Measurements from ENCODE around the gene EML6. TPM values are rescaled to one million over a fixed set of nuclear protein-coding genes. Genes with fewer than 3 reads are reported as not detected.

Gene EML6
- polyA plus RNA-seq, 2 of the 4 experiments (the other 2 are of a cell fraction) = 1.4 to 1.5 TPM

DNA sequence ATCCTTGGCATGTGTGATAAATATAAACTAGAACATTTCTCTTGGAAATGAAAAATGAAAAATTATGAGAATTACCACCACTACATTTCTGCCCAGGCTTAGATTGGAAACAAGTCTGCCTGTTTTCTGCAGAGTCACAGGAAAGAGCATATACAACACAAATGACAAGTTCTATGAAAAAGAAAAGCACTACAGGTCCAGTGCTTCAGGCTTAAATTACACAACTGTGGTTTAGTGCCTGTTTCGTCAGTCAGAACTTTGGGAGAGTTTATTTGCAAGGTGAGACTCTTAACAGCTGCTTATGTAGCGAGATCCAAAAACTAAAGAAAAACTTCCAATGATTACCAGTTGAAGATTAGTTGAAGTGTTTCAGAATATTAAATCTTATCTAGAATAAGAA is 257.9 kb downstream of the EML6 start (continued):
- TF ChIP-seq, protein P1, sequence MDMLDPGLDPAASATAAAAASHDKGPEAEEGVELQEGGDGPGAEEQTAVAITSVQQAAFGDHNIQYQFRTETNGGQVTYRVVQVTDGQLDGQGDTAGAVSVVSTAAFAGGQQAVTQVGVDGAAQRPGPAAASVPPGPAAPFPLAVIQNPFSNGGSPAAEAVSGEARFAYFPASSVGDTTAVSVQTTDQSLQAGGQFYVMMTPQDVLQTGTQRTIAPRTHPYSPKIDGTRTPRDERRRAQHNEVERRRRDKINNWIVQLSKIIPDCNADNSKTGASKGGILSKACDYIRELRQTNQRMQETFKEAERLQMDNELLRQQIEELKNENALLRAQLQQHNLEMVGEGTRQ (IDR thresholded peaks at IDR 0.05) = no peak
- TF ChIP-seq, protein P2, sequence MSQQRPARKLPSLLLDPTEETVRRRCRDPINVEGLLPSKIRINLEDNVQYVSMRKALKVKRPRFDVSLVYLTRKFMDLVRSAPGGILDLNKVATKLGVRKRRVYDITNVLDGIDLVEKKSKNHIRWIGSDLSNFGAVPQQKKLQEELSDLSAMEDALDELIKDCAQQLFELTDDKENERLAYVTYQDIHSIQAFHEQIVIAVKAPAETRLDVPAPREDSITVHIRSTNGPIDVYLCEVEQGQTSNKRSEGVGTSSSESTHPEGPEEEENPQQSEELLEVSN (IDR thresholded peaks at IDR 0.05; ENCODE audit: borderline replicate concordance, low read depth) = no peak

- CTCF ChIA-PET = interaction anchor here (1.0 to 1.1 kb wide), 2 partner anchors 9 to 14 kb away, joined by 4 read pairs; no protein-coding TSS in a partner anchor
- TF ChIP-seq HDAC2 (IDR thresholded peaks at IDR 0.05) = no peak
- TF ChIP-seq, protein P1 (IDR thresholded peaks at IDR 0.05) = no peak
- TF ChIP-seq GATA3 (IDR thresholded peaks at IDR 0.05; ENCODE audit: borderline replicate concordance) = 0 out of 2 replicates have a peak, but pooled peaks have one; percentile 16
- TF ChIP-seq FOSL2 (IDR thresholded peaks at IDR 0.05) = no peak
- peak; percentile 36; the same call in 1 of the 2 replicates for TF ChIP-seq FOSL2 (CRISPR knock-in tag; IDR thresholded peaks at IDR 0.05)
- TF ChIP-seq TP53 (CRISPR knock-in tag; IDR thresholded peaks at IDR 0.05) = no peak
- TF ChIP-seq ZFP36 (IDR thresholded peaks at IDR 0.05; ENCODE audit: borderline replicate concordance, partially characterized antibody) = no peak
- no peak for TF ChIP-seq PHF8 (IDR thresholded peaks at IDR 0.05; ENCODE audit: borderline replicate concordance, low read depth)
- TF ChIP-seq HOXB5 (CRISPR knock-in tag; IDR thresholded peaks at IDR 0.05) = no peak
- TF ChIP-seq FOXS1 (CRISPR knock-in tag; IDR thresholded peaks at IDR 0.05) = no peak
- DNase-seq (ENCODE audit: low read depth in 1 of 2, low spot score in 1 of 2) (no peak), FAIRE-seq (no peak), ATAC-seq (peak; percentile 46 to 56; a peak in 3 of 6 replicates)
- no peaks in the 10 kb centered on the region for H3K9me3 ChIP-seq
- H3K4me3 ChIP-seq = no peak overlapping the region
- peaks cover 53% of the 10 kb centered on the region for H3K4me1 ChIP-seq
- peak overlapping the region; percentile 20 for H3K4me2 ChIP-seq
- whole genome bisulfite sequencing (ENCODE audit: missing lambda C conversion rate) = 57% methylated on average over 3 of the region's 3 CpGs
- 0 out of 6 replicates have a peak overlapping the region, but pooled peaks of 1 of the 2 experiments have one; percentile 0 for H3K27ac ChIP-seq
- POLR2A ChIA-PET = no interaction called here
These were observed 260.1 kb downstream of the EML6 start for GRCh38 chr2:54983345-54984220.

GRCh38 chr2:54984476-54984875 is 261.0 kb downstream of the EML6 start:
- DNase-seq (ENCODE audit: low read depth in 1 of 2, low spot score in 1 of 2) (no peak), ATAC-seq (no peak), FAIRE-seq (peak; percentile 23)
- Histone ChIP-seq H3K4me2 (peak overlapping the region; percentile 20; the same call in 2 of the 3 replicates), H3K4me1 (peaks cover 53% of the 10 kb centered on the region), H3K9me3 (no peaks in the 10 kb centered on the region), H3K4me3 (no peak overlapping the region), H3K27ac (0 out of 6 replicates have a peak overlapping the region, but pooled peaks of 1 of the 2 experiments have one; percentile 9)
- POLR2A ChIA-PET = no interaction called here
- CTCF ChIA-PET = interaction anchor here (1.1 to 2.1 kb wide), 2 partner anchors 15 to 25 kb away, joined by 4 to 5 read pairs; no protein-coding TSS in a partner anchor
- TF ChIP-seq GATA3 (IDR thresholded peaks at IDR 0.05; ENCODE audit: borderline replicate concordance) (no peak), ATOH8 (CRISPR knock-in tag; IDR thresholded peaks at IDR 0.05; ENCODE audit: low read depth) (no peak), NPAS2 (CRISPR knock-in tag; IDR thresholded peaks at IDR 0.05; ENCODE audit: borderline replicate concordance) (no peak), RARB (CRISPR knock-in tag; IDR thresholded peaks at IDR 0.05) (no peak), RNF2 (IDR thresholded peaks at IDR 0.05; ENCODE audit: borderline replicate concordance, low read depth) (no peak), CBX2 (IDR thresholded peaks at IDR 0.05; ENCODE audit: borderline replicate concordance, low read depth) (no peak), ZFP36 (IDR thresholded peaks at IDR 0.05; ENCODE audit: borderline replicate concordance, partially characterized antibody) (no peak), FOSL2 (IDR thresholded peaks at IDR 0.05) (no peak), FOSL2 (CRISPR knock-in tag; IDR thresholded peaks at IDR 0.05) (no peak), FOSB (CRISPR knock-in tag; IDR thresholded peaks at IDR 0.05) (no peak), CBX8 (IDR thresholded peaks at IDR 0.05) (no peak), POLR2A (IDR thresholded peaks at IDR 0.05; ENCODE audit: low read length) (no peak), ESRRA (IDR thresholded peaks at IDR 0.05; ENCODE audit: borderline replicate concordance, low read length) (no peak)
- TF ChIP-seq, protein P2 (IDR thresholded peaks at IDR 0.05; ENCODE audit: borderline replicate concordance, low read depth) = no peak
- TF ChIP-seq, protein P1 (IDR thresholded peaks at IDR 0.05) = no peak
- TF ChIP-seq, protein P3, sequence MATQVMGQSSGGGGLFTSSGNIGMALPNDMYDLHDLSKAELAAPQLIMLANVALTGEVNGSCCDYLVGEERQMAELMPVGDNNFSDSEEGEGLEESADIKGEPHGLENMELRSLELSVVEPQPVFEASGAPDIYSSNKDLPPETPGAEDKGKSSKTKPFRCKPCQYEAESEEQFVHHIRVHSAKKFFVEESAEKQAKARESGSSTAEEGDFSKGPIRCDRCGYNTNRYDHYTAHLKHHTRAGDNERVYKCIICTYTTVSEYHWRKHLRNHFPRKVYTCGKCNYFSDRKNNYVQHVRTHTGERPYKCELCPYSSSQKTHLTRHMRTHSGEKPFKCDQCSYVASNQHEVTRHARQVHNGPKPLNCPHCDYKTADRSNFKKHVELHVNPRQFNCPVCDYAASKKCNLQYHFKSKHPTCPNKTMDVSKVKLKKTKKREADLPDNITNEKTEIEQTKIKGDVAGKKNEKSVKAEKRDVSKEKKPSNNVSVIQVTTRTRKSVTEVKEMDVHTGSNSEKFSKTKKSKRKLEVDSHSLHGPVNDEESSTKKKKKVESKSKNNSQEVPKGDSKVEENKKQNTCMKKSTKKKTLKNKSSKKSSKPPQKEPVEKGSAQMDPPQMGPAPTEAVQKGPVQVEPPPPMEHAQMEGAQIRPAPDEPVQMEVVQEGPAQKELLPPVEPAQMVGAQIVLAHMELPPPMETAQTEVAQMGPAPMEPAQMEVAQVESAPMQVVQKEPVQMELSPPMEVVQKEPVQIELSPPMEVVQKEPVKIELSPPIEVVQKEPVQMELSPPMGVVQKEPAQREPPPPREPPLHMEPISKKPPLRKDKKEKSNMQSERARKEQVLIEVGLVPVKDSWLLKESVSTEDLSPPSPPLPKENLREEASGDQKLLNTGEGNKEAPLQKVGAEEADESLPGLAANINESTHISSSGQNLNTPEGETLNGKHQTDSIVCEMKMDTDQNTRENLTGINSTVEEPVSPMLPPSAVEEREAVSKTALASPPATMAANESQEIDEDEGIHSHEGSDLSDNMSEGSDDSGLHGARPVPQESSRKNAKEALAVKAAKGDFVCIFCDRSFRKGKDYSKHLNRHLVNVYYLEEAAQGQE (IDR thresholded peaks at IDR 0.05) = no peak
- TF ChIP-seq, protein P4, sequence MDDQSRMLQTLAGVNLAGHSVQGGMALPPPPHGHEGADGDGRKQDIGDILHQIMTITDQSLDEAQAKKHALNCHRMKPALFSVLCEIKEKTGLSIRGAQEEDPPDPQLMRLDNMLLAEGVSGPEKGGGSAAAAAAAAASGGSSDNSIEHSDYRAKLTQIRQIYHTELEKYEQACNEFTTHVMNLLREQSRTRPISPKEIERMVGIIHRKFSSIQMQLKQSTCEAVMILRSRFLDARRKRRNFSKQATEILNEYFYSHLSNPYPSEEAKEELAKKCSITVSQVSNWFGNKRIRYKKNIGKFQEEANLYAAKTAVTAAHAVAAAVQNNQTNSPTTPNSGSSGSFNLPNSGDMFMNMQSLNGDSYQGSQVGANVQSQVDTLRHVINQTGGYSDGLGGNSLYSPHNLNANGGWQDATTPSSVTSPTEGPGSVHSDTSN (IDR thresholded peaks at IDR 0.05) = no peak

Measured in A549 (cell line).